ENCODE data around the gene EFL1.
"Not testable (repeated sequence)": the region's sequence is repeated elsewhere in the genome, so short reads cannot be mapped to it uniquely, and the experiment has no call there.

The EFL1 gene

GRCh38 chr15:82262422-82263026 lies at the start of gene EFL1, which contains the start of gene SAXO2:
Gene EFL1 (minus strand): TSS chr15:82262734. CDS start chr15:82261778, 956 bp downstream.
Gene SAXO2 (plus strand): TSS chr15:82262818. CDS start chr15:82262880, 62 bp downstream.
- DNase-seq: peak; percentile 93

DNA sequence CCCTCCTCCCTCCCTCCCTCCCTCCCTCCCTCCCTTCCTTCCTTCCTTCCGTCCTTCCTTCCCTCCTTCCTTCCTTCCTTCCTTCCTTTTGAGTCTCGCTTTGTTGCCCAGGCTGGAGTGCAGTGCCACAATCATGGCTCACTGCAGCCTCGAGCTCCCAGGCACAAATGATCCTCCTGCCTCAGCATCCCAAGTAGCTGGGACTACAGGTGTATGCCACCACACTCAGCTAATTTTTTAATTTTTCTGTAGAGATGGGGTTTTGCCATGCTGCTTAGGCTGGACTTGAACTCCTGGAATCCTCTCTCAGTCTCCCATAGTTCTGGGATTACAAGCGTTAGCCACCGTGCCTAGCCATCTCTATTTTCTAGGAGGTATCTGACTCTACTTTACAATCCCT lies 48.8 kb upstream of the EFL1 start:
- DNase-seq: not testable (repeated sequence)

DNA sequence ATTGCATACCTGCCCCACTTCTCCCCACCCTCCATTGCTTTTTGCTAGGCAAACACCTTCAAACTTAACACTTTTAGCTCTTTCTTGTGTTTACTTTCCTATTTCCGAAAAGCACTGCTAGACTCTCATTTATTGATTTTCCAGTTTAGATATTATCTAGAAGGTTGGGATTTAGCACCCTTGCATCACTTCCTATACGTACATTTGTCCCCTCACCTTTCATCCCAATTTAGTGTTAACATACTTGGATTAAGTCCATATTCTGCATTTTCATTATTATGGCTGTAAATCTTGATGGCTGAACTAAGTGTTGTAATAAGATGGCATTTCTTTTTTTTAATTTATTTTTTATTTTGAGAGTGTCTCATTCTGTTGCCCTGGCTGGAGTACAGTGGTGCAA lies 47.3 kb upstream of the EFL1 start:
- DNase-seq: no peak

DNA sequence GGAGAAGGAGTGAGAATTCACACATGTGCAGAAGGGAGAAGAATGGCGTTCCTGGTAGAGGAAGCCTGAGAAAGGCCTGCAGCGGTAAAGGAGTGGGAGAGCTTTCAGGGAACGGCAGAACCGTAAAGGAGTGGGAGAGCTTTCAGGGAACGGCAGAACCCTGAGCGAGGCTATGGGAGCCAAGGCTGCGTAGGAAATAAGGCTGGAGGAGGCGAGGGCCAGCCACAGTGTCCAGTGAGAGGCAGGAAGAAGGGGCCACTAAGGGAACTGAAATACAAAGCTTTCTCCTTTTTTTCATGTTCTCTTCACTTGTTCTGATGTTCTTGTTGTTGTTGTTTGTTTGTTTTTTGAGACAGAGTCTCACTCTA lies 45.2 kb upstream of the EFL1 start:
- no peak for DNase-seq

- DNase-seq: no peak
Observed at GRCh38 chr15:82306791-82307713, 44.5 kb upstream of the EFL1 start.

DNA sequence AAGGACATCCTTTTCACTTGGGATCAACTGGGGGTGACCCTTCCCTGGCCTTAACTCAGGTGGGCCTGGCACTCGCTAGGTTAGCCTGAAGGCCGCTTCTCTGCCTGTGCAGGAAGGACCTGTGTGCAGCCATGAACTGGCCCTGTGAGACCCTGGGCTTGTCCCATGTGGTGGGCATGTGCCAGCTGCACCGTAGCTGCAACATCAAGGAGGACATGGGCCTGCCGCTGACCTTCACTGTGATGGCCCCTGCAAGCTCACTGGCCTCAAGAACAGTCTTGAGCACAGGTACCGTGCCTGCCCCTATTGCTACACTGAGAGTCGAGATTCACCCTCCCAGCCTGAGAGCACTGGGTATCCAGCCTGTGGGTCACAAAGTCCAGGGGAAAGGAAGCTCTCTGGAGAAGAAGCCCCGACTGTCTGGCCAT lies 43.1 kb upstream of the EFL1 start:
- DNase-seq: no peak

DNA sequence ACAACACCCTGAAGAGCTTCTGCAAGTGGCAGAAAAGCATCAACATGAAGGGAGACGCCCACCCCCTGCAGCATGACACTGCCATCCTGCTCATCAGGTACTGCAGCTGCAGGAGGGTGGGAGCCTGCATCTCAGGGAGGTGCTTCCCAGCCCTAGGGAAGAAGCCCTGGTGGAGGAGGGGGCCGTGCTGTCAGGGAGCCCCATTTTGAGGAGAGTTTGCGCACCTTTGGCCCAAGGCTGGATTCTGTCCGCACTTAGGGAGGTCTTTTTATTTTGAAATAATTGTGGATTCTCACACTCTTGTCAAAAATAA lies 42.2 kb upstream of the EFL1 start:
- DNase-seq: no peak

DNA sequence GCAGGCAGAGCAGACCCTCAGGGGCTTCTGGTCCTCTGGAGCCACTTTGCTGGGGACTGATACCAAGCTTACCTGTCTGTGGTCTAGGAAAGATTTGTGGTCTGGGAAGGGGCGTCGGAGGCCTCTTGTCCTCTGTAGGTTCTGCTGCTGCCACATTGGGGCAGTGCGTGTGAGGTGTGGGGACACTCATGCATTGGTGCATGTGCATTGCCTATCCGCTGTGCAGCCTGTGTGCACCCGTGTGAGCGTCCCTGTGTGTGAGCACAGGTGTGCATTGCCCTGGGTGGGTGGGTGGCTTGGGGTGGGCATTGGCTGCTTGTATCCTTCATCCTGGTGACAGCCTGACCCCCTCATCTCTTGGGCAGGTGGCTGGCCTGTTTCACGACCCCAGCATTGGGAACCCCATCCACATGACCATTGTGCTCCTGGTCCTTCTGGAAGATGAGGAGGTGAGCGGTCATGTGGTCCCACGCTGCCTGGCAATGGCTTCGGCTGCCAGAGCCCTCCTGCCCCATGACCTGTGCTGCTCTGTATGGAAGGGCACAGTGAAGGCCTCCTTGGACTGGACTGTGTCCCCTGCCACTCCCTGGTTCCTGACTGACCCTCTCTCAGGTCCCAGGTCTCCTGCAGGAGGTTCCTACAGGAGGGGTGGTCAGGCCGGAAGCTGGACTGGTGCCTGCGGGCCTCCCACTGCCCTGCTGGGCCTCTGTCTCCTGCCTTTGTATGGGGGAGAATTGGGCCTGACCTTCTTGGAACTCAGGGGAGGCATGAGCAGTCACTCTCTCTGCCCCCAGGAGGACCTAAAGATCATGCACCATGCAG lies 41.6 kb upstream of the EFL1 start:
- no peak for DNase-seq

DNA sequence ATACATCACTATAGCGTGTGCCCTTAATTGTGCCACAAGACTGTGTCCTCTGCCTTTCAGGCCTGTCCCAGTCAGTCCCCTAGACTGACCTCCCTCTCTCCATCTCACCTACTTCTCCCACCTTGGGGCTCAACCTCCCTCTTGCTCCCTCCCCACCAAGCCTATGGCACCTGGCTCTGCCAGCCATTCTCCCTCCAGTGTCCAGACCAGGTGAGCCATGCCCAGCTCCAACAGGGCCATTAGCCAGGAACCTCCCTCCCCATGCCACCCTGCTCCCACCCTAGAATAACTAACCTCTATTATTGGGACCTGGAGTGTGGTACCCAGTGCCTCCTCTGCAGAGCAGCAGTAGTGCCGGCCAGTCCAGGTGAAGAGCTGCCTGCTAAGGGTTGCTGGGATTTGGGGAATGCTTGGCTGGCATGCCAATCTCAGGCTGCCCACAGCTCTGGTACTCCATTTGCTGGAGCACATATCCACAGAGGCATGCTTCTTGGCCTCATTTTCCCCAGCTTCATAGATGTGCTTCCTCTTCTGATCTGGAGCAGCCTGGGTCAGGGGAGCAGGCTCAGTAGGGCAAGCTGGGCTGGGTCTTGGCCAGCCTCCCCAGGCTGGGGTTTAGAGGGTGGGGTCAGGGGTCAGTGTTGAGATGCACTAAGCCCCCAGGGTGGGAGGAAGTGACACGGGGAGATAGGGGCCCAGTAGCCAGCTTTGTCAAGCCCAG lies 38.9 kb upstream of the EFL1 start:
- DNase-seq: no peak

GRCh38 chr15:82300883-82301282 lies 38.3 kb upstream of the EFL1 start:
- DNase-seq: no peak

- not testable (repeated sequence) for DNase-seq
Observed at GRCh38 chr15:82300326-82300725, 37.8 kb upstream of the EFL1 start.

DNA sequence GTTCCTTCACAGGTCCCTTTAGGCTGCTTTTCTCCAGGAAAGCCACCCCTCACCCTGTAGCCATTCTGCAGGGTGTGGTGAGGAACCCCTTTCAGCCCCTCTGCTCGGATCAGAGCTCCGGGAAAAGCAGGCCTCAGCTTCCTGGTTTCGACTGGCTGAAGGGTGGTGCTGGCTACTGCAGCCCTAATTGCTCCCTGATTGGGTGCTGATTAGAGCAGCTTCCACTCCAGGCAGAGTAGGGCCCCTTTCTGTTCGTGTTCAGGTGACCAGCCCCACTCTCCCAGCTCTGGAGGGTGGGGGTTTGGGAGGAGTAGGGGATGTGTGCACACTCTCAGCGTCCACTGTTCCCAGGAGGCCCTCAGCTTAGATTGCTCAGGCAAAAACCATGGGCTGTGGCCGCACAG lies 37.0 kb upstream of the EFL1 start:
- DNase-seq: not testable (repeated sequence)

DNA sequence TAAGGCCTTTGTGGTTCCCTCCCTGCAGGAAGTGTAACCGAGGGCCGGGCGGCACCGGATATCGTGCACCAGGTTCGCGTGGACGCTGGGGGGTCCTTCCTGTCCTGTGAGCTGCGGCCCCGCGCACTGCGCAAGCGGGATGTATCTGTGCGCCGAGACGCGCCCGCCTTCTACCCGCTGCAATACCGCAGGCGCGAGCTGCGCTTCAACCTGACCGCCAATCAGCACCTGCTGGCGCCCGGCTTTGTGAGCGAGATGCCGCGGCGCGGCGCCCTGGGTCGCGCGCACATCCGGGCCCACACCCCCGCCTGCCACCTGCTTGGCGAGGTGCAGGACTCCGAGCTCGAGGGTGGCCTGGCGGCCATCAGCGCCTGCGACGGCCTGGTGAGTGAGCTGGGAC lies 36.0 kb upstream of the EFL1 start:
- DNase-seq: peak; percentile 65

- no peak for DNase-seq
Observed at GRCh38 chr15:82298032-82298431, 35.5 kb upstream of the EFL1 start.

DNA sequence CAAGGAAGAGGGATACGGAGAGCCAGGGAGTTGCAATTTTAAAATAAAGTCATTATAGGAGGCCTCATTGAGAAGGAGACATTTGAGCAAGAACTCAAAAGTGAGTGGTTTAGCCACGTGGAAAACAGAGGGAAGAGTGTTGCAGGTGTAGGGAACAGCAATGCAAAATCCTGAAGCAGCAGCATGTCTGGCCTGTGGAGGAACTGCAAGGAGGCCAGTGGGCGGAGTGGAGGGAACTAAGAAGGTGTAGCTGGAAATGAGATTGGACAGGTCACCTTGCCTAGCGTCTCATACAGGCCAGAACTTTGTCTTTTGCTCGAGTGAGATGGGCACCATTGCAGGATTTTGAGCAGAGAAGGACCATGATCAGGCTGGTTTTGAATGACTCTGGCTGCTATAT lies 35.0 kb upstream of the EFL1 start:
- no peak for DNase-seq

DNA sequence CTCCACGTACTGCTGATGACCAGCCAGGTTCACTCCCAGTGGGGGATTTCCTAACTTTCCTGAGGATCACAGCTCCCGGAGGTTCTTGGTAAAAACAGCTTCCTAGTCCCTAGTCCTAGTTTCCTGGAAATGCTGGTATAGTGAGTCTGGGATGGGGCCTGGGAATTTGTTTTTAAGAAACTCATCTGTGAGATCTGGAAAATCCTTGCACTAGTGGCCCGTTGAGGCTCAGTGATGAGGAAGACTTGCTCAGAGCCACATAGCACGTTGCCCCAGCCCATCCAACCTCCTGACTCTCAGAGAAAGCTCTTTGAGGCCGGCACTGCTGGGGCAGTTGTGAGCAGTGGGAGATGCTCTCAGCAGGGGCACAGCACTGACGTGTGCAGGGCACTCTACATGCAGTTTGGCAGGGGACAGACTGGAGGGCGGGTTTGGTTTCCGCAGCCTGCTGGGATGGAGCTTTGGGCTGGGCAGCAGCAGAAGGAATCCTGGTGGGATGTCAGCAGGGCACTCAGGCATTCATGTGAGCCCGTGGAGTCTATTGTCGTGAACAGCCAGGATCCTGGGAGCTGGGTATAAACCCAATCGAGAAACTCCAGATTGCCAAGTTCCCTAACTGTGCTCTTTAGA lies 31.6 kb upstream of the EFL1 start:
- DNase-seq: no peak

DNA sequence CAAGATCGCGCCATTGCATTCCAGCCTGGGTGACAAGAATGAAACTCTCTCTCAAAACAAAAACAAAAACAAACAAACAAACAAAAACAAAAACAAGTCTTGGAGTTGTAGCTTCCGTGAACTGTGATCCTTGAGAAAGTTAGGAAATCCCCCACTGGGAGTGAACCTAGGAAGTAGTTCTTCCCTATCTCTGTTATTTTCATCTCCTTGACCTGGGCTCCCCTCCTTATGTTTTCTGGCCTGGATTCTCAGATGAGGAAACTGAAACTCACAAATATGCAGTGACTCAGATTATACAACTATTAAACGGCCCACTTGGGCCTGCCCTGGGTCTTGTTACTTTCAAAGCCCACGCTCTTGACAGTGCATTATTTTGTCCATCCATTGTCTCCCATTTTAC lies 29.7 kb upstream of the EFL1 start:
- no peak for DNase-seq

GRCh38 chr15:82288202-82288601 lies 25.7 kb upstream of the EFL1 start:
- not testable (repeated sequence) for DNase-seq

GRCh38 chr15:82286475-82286874 lies 23.9 kb upstream of the EFL1 start:
- DNase-seq: not testable (repeated sequence)

DNA sequence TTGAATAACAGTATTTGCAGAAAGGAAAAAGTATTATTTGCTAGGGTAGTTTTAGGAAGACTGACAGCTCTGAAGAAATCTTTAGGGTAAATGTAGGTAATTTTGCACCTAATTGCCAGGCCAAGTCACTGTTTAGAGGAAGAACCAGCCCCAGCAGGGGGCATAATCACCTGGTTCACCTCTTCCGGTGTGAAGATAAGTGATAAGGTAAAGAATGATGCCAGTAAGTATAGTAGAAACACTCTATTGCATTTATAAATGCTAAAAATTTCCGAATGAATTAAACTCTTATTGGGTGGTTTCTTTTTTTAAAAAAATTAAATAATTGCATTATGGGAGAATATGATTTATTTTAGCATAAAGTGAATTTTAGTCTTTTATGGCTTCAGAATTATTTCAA lies 21.8 kb upstream of the EFL1 start:
- DNase-seq: not testable (repeated sequence)

DNA sequence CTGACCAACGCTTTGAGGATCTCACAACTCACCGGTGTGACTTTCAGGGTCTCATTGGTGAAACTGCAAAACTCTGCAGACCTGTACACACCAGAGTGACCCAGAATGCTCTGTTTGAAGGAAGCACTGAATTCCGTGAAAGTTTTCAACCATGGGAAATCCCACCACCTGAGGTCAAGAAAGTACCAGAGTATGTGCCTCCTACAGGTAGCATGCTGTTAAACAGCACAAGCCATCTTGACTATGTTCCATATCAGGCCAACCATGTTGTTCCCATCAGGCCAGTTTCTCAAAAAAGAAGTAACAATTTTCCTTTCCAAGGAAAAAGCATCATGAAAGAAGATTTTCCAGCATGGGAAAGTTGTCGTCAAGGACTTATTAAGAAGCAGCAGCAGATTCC lies 19.9 kb upstream of the EFL1 start:
- not testable (repeated sequence) for DNase-seq

DNA sequence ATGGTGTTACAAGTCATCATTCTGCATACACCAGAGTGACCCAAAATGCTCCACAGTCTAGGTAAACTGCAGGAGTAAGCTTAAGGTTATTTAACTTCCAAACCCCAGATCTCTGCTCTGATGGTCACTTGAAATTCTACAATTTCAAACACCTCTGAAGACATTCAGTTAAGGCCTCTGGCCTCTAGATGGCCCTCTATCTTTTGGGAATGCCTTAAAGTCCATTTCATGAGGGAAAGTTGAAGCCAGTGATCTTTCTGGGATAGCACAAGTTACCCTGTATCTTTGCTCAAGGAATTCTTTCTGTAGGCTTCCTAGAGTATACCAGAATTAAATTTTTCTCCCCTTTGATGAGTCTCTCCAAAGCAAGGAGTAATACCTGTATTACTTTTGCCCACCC lies 18.7 kb upstream of the EFL1 start:
- DNase-seq: not testable (repeated sequence)

Data from stimulated activated CD4-positive, alpha-beta T cell treated with anti-CD3 and anti-CD28 coated beads, Interleukin-1b, Interleukin-23, amount 100 ng/mL, for 48 hours (primary cell).